Measurements from ENCODE around the gene EXPH5.
"Not testable (repeated sequence)": the region's sequence is repeated elsewhere in the genome, so short reads cannot be mapped to it uniquely, and the experiment has no call there.

Gene EXPH5

DNA sequence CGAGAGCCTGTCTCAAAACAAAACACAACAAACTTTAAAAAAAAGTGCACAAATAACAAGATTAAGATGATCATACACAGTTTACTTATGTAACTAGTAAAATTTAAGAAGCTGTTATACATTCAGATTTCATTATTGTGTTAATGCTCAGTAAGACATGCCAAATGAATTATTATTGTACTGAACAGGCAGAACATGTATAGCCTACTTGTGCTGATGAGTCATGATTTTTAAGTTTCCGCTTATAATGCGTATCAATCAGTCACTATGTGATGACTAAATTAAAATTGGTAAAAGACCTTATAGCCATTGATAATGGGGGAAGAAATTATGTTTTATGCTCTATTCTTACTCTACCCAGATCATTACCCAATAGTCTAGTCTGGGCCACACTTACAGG, 20.5 kb upstream of the EXPH5 start:
- peaks cover 18% of the 10 kb centered on the region for H3K27me3 ChIP-seq
- no peak overlapping the region for H3K4me3 ChIP-seq (ENCODE audit: low read depth in 1 of 2, low read length in 1 of 2)
- TF ChIP-seq, protein P1, sequence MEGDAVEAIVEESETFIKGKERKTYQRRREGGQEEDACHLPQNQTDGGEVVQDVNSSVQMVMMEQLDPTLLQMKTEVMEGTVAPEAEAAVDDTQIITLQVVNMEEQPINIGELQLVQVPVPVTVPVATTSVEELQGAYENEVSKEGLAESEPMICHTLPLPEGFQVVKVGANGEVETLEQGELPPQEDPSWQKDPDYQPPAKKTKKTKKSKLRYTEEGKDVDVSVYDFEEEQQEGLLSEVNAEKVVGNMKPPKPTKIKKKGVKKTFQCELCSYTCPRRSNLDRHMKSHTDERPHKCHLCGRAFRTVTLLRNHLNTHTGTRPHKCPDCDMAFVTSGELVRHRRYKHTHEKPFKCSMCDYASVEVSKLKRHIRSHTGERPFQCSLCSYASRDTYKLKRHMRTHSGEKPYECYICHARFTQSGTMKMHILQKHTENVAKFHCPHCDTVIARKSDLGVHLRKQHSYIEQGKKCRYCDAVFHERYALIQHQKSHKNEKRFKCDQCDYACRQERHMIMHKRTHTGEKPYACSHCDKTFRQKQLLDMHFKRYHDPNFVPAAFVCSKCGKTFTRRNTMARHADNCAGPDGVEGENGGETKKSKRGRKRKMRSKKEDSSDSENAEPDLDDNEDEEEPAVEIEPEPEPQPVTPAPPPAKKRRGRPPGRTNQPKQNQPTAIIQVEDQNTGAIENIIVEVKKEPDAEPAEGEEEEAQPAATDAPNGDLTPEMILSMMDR (IDR thresholded peaks at IDR 0.05) = no peak
- H3K9me3 ChIP-seq = no peaks in the 10 kb centered on the region
- no peaks in the 10 kb centered on the region for H3K36me3 ChIP-seq
- no peak overlapping the region for H3K27ac ChIP-seq
- no peaks in the 10 kb centered on the region for H3K4me1 ChIP-seq (ENCODE audit: control insufficient read depth in 1 of 2, insufficient read depth in 1 of 2, low read depth in 1 of 2, low read length in 1 of 2)

DNA sequence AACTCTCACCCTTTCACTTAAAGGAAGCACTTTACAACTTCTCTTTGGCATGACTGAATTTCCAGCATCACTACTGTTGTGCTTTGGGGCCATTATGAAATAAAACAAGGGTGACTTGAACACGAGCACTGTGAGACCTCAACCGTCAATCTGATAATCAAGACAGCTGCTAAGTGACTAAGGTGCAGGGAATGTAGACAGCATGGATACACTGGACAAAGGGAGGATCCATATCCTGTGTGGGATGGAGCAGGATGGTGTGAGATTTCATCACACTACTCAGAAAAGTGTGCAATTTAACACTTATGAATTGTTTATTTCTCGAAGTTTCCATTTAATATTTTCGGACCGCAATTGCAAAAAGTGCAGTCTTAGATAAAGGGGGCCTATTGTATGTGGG, 16.1 kb upstream of the EXPH5 start:
- Histone ChIP-seq H3K4me3 (ENCODE audit: low read depth in 1 of 2, low read length in 1 of 2) (no peak overlapping the region), H3K27ac (no peak overlapping the region), H3K36me3 (no peaks in the 10 kb centered on the region), H3K27me3 (peaks cover 21% of the 10 kb centered on the region), H3K9me3 (no peaks in the 10 kb centered on the region), H3K4me1 (ENCODE audit: control insufficient read depth in 1 of 2, insufficient read depth in 1 of 2, low read depth in 1 of 2, low read length in 1 of 2) (no peaks in the 10 kb centered on the region)
- TF ChIP-seq, protein P1 (IDR thresholded peaks at IDR 0.05) = no peak

DNA sequence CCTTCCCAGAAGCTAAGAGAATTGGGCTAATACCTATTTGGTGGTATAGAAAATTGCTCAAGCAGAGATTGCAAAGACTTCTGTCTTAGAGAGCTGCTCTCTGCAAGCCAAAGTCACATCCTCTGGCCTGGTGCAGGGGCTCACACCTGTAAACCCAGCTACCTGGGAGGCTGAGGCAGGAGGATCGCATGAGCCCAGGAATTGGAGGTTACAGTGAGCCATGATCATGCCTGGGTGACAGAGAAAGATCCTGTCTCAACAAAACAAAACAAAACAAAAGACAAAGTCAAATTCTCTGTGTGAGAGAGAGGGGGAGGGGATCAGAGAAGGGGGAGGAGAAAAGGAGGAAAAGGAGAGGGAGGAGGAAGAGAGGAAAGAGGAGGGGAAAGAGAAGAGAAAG, 15.0 kb upstream of the EXPH5 start:
- H3K27me3 ChIP-seq = peaks cover 21% of the 10 kb centered on the region
- no peaks in the 10 kb centered on the region for H3K4me1 ChIP-seq (ENCODE audit: control insufficient read depth in 1 of 2, insufficient read depth in 1 of 2, low read depth in 1 of 2, low read length in 1 of 2)
- H3K27ac ChIP-seq = no peak overlapping the region
- H3K4me3 ChIP-seq (ENCODE audit: low read depth in 1 of 2, low read length in 1 of 2) = no peak overlapping the region
- H3K36me3 ChIP-seq = no peaks in the 10 kb centered on the region
- TF ChIP-seq, protein P1 (IDR thresholded peaks at IDR 0.05) = no peak
- H3K9me3 ChIP-seq = no peaks in the 10 kb centered on the region

DNA sequence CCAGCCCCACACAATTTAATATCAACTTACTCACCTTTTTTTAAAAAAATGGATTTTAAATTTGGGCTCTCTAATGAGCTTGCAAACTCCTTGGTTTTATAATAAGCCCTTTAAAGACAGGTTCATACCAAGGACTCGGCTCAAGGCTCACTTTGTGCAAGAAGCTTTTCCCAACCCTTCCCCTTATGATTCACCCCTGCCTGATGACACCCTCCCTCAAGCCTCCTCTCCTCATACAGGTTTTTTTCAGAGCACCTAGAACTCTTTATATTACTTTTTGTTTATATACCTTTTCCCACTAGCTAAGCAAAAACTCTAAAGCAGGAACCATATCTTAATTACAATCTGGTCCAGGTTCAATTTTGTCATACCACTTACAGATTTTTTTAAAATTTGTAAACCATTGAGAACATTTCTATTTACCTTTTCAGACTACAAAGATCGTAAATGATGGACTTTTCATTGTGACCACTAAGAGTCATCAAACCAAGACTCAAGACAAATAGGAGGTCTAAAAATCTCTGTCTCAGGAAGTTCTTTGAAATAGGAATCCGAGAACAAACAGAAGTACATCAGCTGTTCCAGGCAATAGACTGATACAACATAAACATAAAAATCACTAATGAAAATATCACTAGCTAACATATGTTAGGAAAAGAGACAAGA, 13.1 kb upstream of the EXPH5 start:
- TF ChIP-seq, protein P1 (IDR thresholded peaks at IDR 0.05) = no peak
- H3K4me1 ChIP-seq (ENCODE audit: control insufficient read depth in 1 of 2, insufficient read depth in 1 of 2, low read depth in 1 of 2, low read length in 1 of 2) = no peaks in the 10 kb centered on the region
- no peak overlapping the region for H3K27ac ChIP-seq
- H3K9me3 ChIP-seq = no peaks in the 10 kb centered on the region
- no peak overlapping the region for H3K4me3 ChIP-seq (ENCODE audit: low read depth in 1 of 2, low read length in 1 of 2)
- H3K27me3 ChIP-seq = peaks cover 26% of the 10 kb centered on the region
- no peaks in the 10 kb centered on the region for H3K36me3 ChIP-seq

GRCh38 chr11:108606070-108606469, 12.5 kb upstream of the EXPH5 start:
- Histone ChIP-seq H3K36me3 (no peaks in the 10 kb centered on the region), H3K4me1 (ENCODE audit: control insufficient read depth in 1 of 2, insufficient read depth in 1 of 2, low read depth in 1 of 2, low read length in 1 of 2) (no peaks in the 10 kb centered on the region), H3K27ac (no peak overlapping the region), H3K4me3 (ENCODE audit: low read depth in 1 of 2, low read length in 1 of 2) (no peak overlapping the region), H3K9me3 (no peaks in the 10 kb centered on the region), H3K27me3 (peaks cover 23% of the 10 kb centered on the region)
- TF ChIP-seq, protein P1 (IDR thresholded peaks at IDR 0.05) = no peak

GRCh38 chr11:108602818-108603217, 9.2 kb upstream of the EXPH5 start:
- not testable (repeated sequence) for H3K36me3 ChIP-seq; H3K4me1 ChIP-seq (ENCODE audit: control insufficient read depth in 1 of 2, insufficient read depth in 1 of 2, low read depth in 1 of 2, low read length in 1 of 2); H3K4me3 ChIP-seq (ENCODE audit: low read depth in 1 of 2, low read length in 1 of 2); H3K9me3 ChIP-seq; H3K27ac ChIP-seq
- peaks cover 38% of the 10 kb centered on the region for H3K27me3 ChIP-seq
